Hindlimb muscle (tissue), 1 donor: ENCODE results near the gene MCM8. TPM values are rescaled to one million over a fixed set of nuclear protein-coding genes. Genes with fewer than 3 reads are reported as not detected.
A peak's percentile ranks its signal among the peaks of the same experiment; 100 is the strongest.

Experiments used
- DNase-seq: peaks from one replicate; pipeline ENCODE4 v3.0.0-alpha.2; 2013
- polyA plus RNA-seq: library from polyadenylated mRNA; unstranded; fragments of 120-200 nt; gene quantifications from one replicate; pipeline ENCODE4 v1.2.1, GENCODE V29; 2013; ENCODE audit not compliant: insufficient read length

MCM8 gene
- polyA plus RNA-seq: 8.4 TPM

GRCh38 chr20:5950271-5951031 lies at the start of gene MCM8, which contains the start of gene TRMT6:
MCM8 (plus strand) TSS chr20:5950652; CDS start chr20:5952016, 1,364 bp downstream.
TRMT6 (minus strand) TSS chr20:5950533; CDS start chr20:5950405, 128 bp downstream.
- peak; percentile 95 for DNase-seq

GRCh38 chr20:5900908-5901307 lies 49.5 kb upstream of the MCM8 start:
- DNase-seq: no peak

GRCh38 chr20:5908981-5909380 lies 41.5 kb upstream of the MCM8 start:
- no peak for DNase-seq

- no peak for DNase-seq
These were observed 40.3 kb upstream of the MCM8 start for GRCh38 chr20:5910186-5910585.

- DNase-seq: no peak
These were observed 37.3 kb upstream of the MCM8 start for GRCh38 chr20:5913166-5913565.

- no peak for DNase-seq
These were observed 35.6 kb upstream of the MCM8 start for GRCh38 chr20:5914859-5915258.

- no peak for DNase-seq
These were observed 31.4 kb upstream of the MCM8 start for GRCh38 chr20:5918856-5919625.

- no peak for DNase-seq
These were observed 30.6 kb upstream of the MCM8 start for GRCh38 chr20:5919626-5920544.

GRCh38 chr20:5920581-5920980 lies 29.9 kb upstream of the MCM8 start:
- DNase-seq: no peak

GRCh38 chr20:5923493-5923892 lies 27.0 kb upstream of the MCM8 start:
- no peak for DNase-seq

GRCh38 chr20:5925551-5925950 lies 24.9 kb upstream of the MCM8 start:
- DNase-seq: no peak

- no peak for DNase-seq
These were observed 22.5 kb upstream of the MCM8 start for GRCh38 chr20:5927749-5928462.

- no peak for DNase-seq
These were observed 21.4 kb upstream of the MCM8 start for GRCh38 chr20:5928836-5929715.

GRCh38 chr20:5931411-5931810 lies 19.0 kb upstream of the MCM8 start:
- no peak for DNase-seq

- no peak for DNase-seq
These were observed 17.7 kb upstream of the MCM8 start for GRCh38 chr20:5932796-5933195.

- no peak for DNase-seq
These were observed 16.5 kb upstream of the MCM8 start for GRCh38 chr20:5933802-5934436.

- DNase-seq: no peak
These were observed 15.1 kb upstream of the MCM8 start for GRCh38 chr20:5935384-5935783.

GRCh38 chr20:5936238-5936637 lies 14.2 kb upstream of the MCM8 start:
- DNase-seq: no peak

GRCh38 chr20:5938456-5939029 lies 11.9 kb upstream of the MCM8 start:
- no peak for DNase-seq

GRCh38 chr20:5945963-5946362 lies 4.5 kb upstream of the MCM8 start:
- DNase-seq: no peak
